ENCODE data around the gene RPL36AL. TPM values are rescaled to one million over a fixed set of nuclear protein-coding genes. Genes with fewer than 3 reads are reported as not detected.
"Not testable (repeated sequence)": the region's sequence is repeated elsewhere in the genome, so short reads cannot be mapped to it uniquely, and the experiment has no call there.

Gene RPL36AL
- total RNA-seq, 1 donor from 2014 or later = 187 TPM

DNA sequence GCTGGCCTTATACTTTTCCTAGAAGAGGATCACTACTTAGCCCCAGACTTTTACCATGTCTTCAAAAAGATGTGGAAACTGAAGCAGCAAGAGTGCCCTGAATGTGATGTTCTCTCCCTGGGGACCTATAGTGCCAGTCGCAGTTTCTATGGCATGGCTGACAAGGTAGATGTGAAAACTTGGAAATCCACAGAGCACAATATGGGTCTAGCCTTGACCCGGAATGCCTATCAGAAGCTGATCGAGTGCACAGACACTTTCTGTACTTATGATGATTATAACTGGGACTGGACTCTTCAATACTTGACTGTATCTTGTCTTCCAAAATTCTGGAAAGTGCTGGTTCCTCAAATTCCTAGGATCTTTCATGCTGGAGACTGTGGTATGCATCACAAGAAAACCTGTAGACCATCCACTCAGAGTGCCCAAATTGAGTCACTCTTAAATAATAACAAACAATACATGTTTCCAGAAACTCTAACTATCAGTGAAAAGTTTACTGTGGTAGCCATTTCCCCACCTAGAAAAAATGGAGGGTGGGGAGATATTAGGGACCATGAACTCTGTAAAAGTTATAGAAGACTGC is 1.7 kb upstream of the RPL36AL start:
- Mint-ChIP-seq H3K9me3 (ENCODE audit: unreplicated experiment) (no peaks in the 10 kb centered on the region), H3K27ac (ENCODE audit: unreplicated experiment) (peak overlapping the region; percentile 98), H3K4me3 (ENCODE audit: unreplicated experiment) (peak overlapping the region; percentile 98), H3K36me3 (ENCODE audit: unreplicated experiment) (peaks cover 25% of the 10 kb centered on the region), H3K27me3 (ENCODE audit: unreplicated experiment) (no peaks in the 10 kb centered on the region), H3K4me1 (ENCODE audit: unreplicated experiment) (peaks cover 51% of the 10 kb centered on the region)
- TF ChIP-seq, protein P1, sequence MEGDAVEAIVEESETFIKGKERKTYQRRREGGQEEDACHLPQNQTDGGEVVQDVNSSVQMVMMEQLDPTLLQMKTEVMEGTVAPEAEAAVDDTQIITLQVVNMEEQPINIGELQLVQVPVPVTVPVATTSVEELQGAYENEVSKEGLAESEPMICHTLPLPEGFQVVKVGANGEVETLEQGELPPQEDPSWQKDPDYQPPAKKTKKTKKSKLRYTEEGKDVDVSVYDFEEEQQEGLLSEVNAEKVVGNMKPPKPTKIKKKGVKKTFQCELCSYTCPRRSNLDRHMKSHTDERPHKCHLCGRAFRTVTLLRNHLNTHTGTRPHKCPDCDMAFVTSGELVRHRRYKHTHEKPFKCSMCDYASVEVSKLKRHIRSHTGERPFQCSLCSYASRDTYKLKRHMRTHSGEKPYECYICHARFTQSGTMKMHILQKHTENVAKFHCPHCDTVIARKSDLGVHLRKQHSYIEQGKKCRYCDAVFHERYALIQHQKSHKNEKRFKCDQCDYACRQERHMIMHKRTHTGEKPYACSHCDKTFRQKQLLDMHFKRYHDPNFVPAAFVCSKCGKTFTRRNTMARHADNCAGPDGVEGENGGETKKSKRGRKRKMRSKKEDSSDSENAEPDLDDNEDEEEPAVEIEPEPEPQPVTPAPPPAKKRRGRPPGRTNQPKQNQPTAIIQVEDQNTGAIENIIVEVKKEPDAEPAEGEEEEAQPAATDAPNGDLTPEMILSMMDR (IDR thresholded peaks at IDR 0.05) = no peak
- DNase-seq (ENCODE audit: extremely low spot score, unreplicated experiment) = no peak

DNA sequence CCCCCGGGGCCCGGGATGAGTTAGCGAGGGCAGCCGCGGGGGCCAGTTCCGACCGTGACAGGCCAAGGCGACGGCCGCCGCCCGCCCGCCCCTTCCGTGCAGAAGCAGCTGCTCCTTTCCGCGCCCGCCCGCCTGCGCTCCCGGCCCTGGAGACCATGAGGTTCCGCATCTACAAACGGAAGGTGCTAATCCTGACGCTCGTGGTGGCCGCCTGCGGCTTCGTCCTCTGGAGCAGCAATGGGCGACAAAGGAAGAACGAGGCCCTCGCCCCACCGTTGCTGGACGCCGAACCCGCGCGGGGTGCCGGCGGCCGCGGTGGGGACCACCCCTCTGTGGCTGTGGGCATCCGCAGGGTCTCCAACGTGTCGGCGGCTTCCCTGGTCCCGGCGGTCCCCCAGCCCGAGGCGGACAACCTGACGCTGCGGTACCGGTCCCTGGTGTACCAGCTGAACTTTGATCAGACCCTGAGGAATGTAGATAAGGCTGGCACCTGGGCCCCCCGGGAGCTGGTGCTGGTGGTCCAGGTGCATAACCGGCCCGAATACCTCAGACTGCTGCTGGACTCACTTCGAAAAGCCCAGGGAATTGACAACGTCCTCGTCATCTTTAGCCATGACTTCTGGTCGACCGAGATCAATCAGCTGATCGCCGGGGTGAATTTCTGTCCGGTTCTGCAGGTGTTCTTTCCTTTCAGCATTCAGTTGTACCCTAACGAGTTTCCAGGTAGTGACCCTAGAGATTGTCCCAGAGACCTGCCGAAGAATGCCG is 872 bp upstream of the RPL36AL start:
- H3K36me3 Mint-ChIP-seq (ENCODE audit: unreplicated experiment) = peaks cover 23% of the 10 kb centered on the region
- TF ChIP-seq, protein P1 (IDR thresholded peaks at IDR 0.05) = peak; percentile 0
- peak overlapping the region; percentile 98 for H3K27ac Mint-ChIP-seq (ENCODE audit: unreplicated experiment)
- peaks cover 51% of the 10 kb centered on the region for H3K4me1 Mint-ChIP-seq (ENCODE audit: unreplicated experiment)
- peak overlapping the region; percentile 98 for H3K4me3 Mint-ChIP-seq (ENCODE audit: unreplicated experiment)
- H3K9me3 Mint-ChIP-seq (ENCODE audit: unreplicated experiment) = no peaks in the 10 kb centered on the region
- DNase-seq (ENCODE audit: extremely low spot score, unreplicated experiment) = peak; percentile 73
- no peaks in the 10 kb centered on the region for H3K27me3 Mint-ChIP-seq (ENCODE audit: unreplicated experiment)

DNA sequence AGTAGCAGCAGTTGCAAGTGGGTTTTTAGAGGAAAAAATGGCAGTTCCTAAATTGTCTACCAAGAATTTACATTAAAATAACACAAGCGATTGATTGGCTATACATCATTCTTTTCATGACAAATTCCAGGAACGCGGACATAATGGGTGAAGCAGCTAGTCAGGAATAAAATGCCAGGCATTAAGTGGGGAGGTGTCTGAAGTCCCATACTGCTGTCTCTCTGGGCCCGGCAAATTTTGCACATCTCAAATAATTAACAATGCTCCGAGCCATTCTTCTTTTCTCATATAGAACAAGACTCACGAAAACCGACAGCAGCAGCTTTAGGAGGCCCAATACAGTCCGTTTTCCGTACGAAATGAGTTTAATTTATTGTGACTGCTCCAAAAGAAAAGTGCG is 696 bp downstream of the RPL36AL start:
- TF ChIP-seq, protein P1 (IDR thresholded peaks at IDR 0.05) = no peak
- H3K9me3 Mint-ChIP-seq (ENCODE audit: unreplicated experiment) = no peaks in the 10 kb centered on the region
- H3K27ac Mint-ChIP-seq (ENCODE audit: unreplicated experiment) = peak overlapping the region; percentile 98
- DNase-seq (ENCODE audit: extremely low spot score, unreplicated experiment) = no peak
- H3K36me3 Mint-ChIP-seq (ENCODE audit: unreplicated experiment) = peaks cover 17% of the 10 kb centered on the region
- H3K4me3 Mint-ChIP-seq (ENCODE audit: unreplicated experiment) = peak overlapping the region; percentile 98
- H3K4me1 Mint-ChIP-seq (ENCODE audit: unreplicated experiment) = peaks cover 48% of the 10 kb centered on the region
- H3K27me3 Mint-ChIP-seq (ENCODE audit: unreplicated experiment) = no peaks in the 10 kb centered on the region

DNA sequence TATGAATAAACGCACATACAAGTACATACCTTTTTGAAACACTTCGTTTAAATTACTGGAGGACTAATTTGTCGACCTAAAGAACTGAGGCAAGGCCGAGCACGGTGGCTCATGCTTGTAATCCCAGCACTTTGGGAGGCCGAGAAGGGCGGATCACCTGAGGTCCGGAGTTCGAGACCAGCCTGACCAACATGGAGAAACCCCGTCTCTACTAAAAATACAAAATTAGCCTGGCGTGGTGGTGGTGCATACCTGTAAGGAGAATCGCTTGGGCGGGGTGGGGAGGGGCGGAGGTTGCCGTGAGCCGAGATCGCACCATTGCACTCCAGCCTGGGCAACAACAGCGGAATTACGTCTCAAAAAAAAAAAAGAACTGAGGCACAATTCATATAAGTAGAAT is 1.2 kb downstream of the RPL36AL start:
- not testable (repeated sequence) for H3K9me3 Mint-ChIP-seq (ENCODE audit: unreplicated experiment); H3K27me3 Mint-ChIP-seq (ENCODE audit: unreplicated experiment)
- H3K4me3 Mint-ChIP-seq (ENCODE audit: unreplicated experiment) = peak overlapping the region; percentile 98
- H3K4me1 Mint-ChIP-seq (ENCODE audit: unreplicated experiment) = peaks cover 46% of the 10 kb centered on the region
- H3K27ac Mint-ChIP-seq (ENCODE audit: unreplicated experiment) = peak overlapping the region; percentile 98
- H3K36me3 Mint-ChIP-seq (ENCODE audit: unreplicated experiment) = peaks cover 17% of the 10 kb centered on the region
- DNase-seq (ENCODE audit: extremely low spot score, unreplicated experiment) = peak; percentile 48

DNA sequence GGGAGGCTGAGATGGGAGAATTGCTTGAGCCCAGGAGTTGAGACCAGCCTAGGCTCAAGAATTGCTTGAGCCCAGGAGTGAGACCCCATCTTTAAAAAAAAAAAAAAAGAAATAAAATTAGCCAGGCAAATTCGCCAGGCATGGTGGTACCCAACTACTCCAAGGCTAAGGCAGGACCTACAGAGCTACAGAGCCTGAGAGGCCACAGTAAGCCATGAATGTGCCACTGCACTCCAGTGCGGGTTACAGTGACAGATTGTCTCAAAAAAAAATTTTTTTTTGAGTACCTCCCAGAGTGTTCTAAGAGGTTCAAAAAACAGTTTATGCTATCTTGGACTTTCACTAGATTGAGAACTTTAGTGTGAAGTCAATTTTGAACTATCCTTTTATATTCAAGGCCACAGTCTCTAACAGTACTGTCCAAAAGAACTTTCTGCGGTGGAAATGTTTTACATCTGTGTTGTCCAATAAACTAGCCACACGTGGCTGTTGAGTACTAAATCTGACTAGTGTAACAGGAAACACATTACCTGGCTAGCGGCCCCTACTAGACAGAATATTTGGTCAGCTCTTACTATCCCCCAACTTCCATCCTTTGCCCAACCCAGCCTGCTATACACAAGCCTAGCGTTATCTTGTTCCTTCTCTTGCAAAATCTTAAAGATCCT is 2.4 kb downstream of the RPL36AL start:
- Mint-ChIP-seq H3K9me3 (ENCODE audit: unreplicated experiment) (no peaks in the 10 kb centered on the region), H3K4me1 (ENCODE audit: unreplicated experiment) (peaks cover 33% of the 10 kb centered on the region), H3K27me3 (ENCODE audit: unreplicated experiment) (no peaks in the 10 kb centered on the region), H3K36me3 (ENCODE audit: unreplicated experiment) (peaks cover 15% of the 10 kb centered on the region), H3K27ac (ENCODE audit: unreplicated experiment) (peak overlapping the region; percentile 42), H3K4me3 (ENCODE audit: unreplicated experiment) (peak overlapping the region; percentile 36)
- no peak for DNase-seq (ENCODE audit: extremely low spot score, unreplicated experiment)
- TF ChIP-seq, protein P1 (IDR thresholded peaks at IDR 0.05) = no peak
